H9 (cell line): ENCODE results near the gene CEP83. TPM values are rescaled to one million over a fixed set of nuclear protein-coding genes. Genes with fewer than 3 reads are reported as not detected.

Experiments
- DNase-seq: peaks from one replicate; pipeline ENCODE4 v3.0.0-alpha.2; 2017
- H2AFZ ChIP-seq: one replicate; pipeline ENCODE4 v1.6.1; 2013; ENCODE audit warnings: mild to moderate bottlenecking, low read length, control low read depth, moderate library complexity
- H2AK5ac ChIP-seq: 2 replicates; pipeline ENCODE4 v1.6.1; 2013; ENCODE audit warnings: low read length, control low read depth, mixed read lengths; ENCODE audit not compliant: insufficient read length
- H2BK120ac ChIP-seq: one replicate; pipeline ENCODE4 v1.6.1; 2013; ENCODE audit warnings: low read depth, mild to moderate bottlenecking, low read length, control low read depth, inconsistent platforms; ENCODE audit not compliant: poor library complexity, severe bottlenecking
- H2BK12ac ChIP-seq: 2 replicates; pipeline ENCODE4 v1.6.1; 2013; ENCODE audit warnings: low read length, control low read depth, mixed read lengths, low read depth; ENCODE audit not compliant: insufficient read length
- H2BK15ac ChIP-seq: 2 replicates; pipeline ENCODE4 v1.6.1; 2013; ENCODE audit warnings: low read depth, low read length, control low read depth
- H2BK20ac ChIP-seq: one replicate; pipeline ENCODE4 v1.6.1; 2013; ENCODE audit warnings: low read depth, mild to moderate bottlenecking, low read length, control low read depth, inconsistent platforms; ENCODE audit not compliant: poor library complexity, severe bottlenecking
- H2BK5ac ChIP-seq: 2 replicates; pipeline ENCODE4 v1.6.1; 2013; ENCODE audit warnings: low read length, control low read depth, mixed read lengths; ENCODE audit not compliant: insufficient read length
- H3K14ac ChIP-seq: 2 replicates; pipeline ENCODE4 v1.6.1; 2013; ENCODE audit warnings: low read length, control low read depth; ENCODE audit not compliant: insufficient read depth
- H3K18ac ChIP-seq: 2 replicates; pipeline ENCODE4 v1.6.1; 2013; ENCODE audit warnings: low read depth, mild to moderate bottlenecking, mixed read lengths, low read length, control low read depth; ENCODE audit not compliant: insufficient read length
- H3K23ac ChIP-seq: 2 replicates; pipeline ENCODE4 v1.6.1; 2013; ENCODE audit warnings: low read length, control low read depth, mixed read lengths, low read depth; ENCODE audit not compliant: insufficient read length
- H3K23me2 ChIP-seq: 2 replicates; pipeline ENCODE4 v1.6.1; 2013; ENCODE audit warnings: low read depth, mild to moderate bottlenecking, mixed read lengths, low read length, control low read depth; ENCODE audit not compliant: insufficient read length, poor library complexity, severe bottlenecking
- H3K27ac ChIP-seq: 2 replicates; pipeline ENCODE4 v1.5.1; 2013; ENCODE audit warnings: low read length, control low read depth, mixed read lengths, low read depth; ENCODE audit not compliant: insufficient read length
- H3K27me3 ChIP-seq: 2 replicates; pipeline ENCODE4 v1.6.1; 2013; ENCODE audit warnings: low read length, control low read depth, inconsistent platforms; ENCODE audit not compliant: insufficient read depth
- H3K4ac ChIP-seq: 2 replicates; pipeline ENCODE4 v1.6.1; 2013; ENCODE audit warnings: low read depth, mild to moderate bottlenecking, control low read depth, inconsistent platforms, low read length, moderate library complexity
- H3K4me1 ChIP-seq: 2 replicates; pipeline ENCODE4 v1.6.1; 2013; ENCODE audit warnings: low read length, control low read depth, inconsistent platforms; ENCODE audit not compliant: insufficient read depth
- H3K4me2 ChIP-seq: 2 replicates; pipeline ENCODE4 v1.6.1; 2013; ENCODE audit warnings: low read length, control low read depth, mixed read lengths; ENCODE audit not compliant: insufficient read length, insufficient read depth
- H3K56ac ChIP-seq: 2 replicates; pipeline ENCODE4 v1.6.1; 2013; ENCODE audit warnings: low read depth, mild to moderate bottlenecking, mixed read lengths, low read length, control low read depth; ENCODE audit not compliant: insufficient read length
- H3K79me1 ChIP-seq: 2 replicates; pipeline ENCODE4 v1.6.1; 2013; ENCODE audit warnings: low read depth, mild to moderate bottlenecking, moderate library complexity, low read length, control low read depth, inconsistent platforms; ENCODE audit not compliant: insufficient read depth, poor library complexity, severe bottlenecking
- H3K79me2 ChIP-seq: 2 replicates; pipeline ENCODE4 v1.6.1; 2013; ENCODE audit warnings: low read length, control low read depth, inconsistent platforms; ENCODE audit not compliant: insufficient read depth
- H3K9ac ChIP-seq: 2 replicates; pipeline ENCODE4 v1.6.1; 2013; ENCODE audit warnings: low read length, control low read depth, mixed read lengths; ENCODE audit not compliant: insufficient read length; ENCODE audit errors: extremely low read depth
- H3K9me3 ChIP-seq: one replicate; pipeline ENCODE4 v1.6.1; 2013; ENCODE audit warnings: low read depth, low read length, inconsistent platforms; ENCODE audit not compliant: control insufficient read depth
- H3T11ph ChIP-seq: one replicate; pipeline ENCODE4 v1.6.1; 2013; ENCODE audit warnings: mild to moderate bottlenecking, low read length, control low read depth, inconsistent platforms
- H4K20me1 ChIP-seq: one replicate; pipeline ENCODE4 v1.6.1; 2013; ENCODE audit not compliant: control insufficient read depth, insufficient read length, insufficient read depth
- H4K5ac ChIP-seq: 2 replicates; pipeline ENCODE4 v1.6.1; 2013; ENCODE audit warnings: low read depth, mild to moderate bottlenecking, mixed read lengths, low read length, control low read depth; ENCODE audit not compliant: insufficient read length
- H4K8ac ChIP-seq: replicated peaks from 2 replicates; pipeline ENCODE4 v1.6.1; 2013; ENCODE audit warnings: low read length, control low read depth, mixed read lengths, low read depth; ENCODE audit not compliant: insufficient read length
- H4K91ac ChIP-seq: 2 replicates; pipeline ENCODE4 v1.6.1; 2013; ENCODE audit warnings: low read depth, mild to moderate bottlenecking, moderate library complexity, mixed read lengths, low read length, control low read depth; ENCODE audit not compliant: insufficient read length
- H3K27ac Mint-ChIP-seq, 3 experiments: 2 replicates in 2 of 3; 3 replicates in 1 of 3; pipeline ENCODE4 v1.8.0; 2020 to 2021; ENCODE audit warnings: mixed read lengths in 3 of 3, mild to moderate bottlenecking in 1 of 3, moderate library complexity in 1 of 3
- H3K27me3 Mint-ChIP-seq: 2 replicates; pipeline ENCODE4 v1.8.0; 2021; ENCODE audit warnings: low read depth, mild to moderate bottlenecking, moderate library complexity, mixed read lengths
- H3K36me3 Mint-ChIP-seq, 3 experiments: 2 replicates in 2 of 3; 3 replicates in 1 of 3; pipeline ENCODE4 v1.8.0; 2020 to 2021; ENCODE audit warnings: low read depth in 3 of 3, mixed read lengths in 3 of 3; ENCODE audit not compliant: insufficient read depth in 1 of 3
- H3K4me1 Mint-ChIP-seq, 2 experiments: 2 replicates each; pipeline ENCODE4 v1.8.0; 2020; ENCODE audit warnings: mixed read lengths in 2 of 2
- H3K4me3 Mint-ChIP-seq, 2 experiments: 2 replicates in 1 of 2; 3 replicates in 1 of 2; pipeline ENCODE4 v1.8.0; 2020 to 2021; ENCODE audit warnings: mild to moderate bottlenecking in 2 of 2, mixed read lengths in 2 of 2, moderate library complexity in 1 of 2
- H3K9me3 Mint-ChIP-seq, 2 experiments: 2 replicates in 1 of 2; 3 replicates in 1 of 2; pipeline ENCODE4 v1.8.0; 2020; ENCODE audit warnings: mild to moderate bottlenecking in 2 of 2, mixed read lengths in 2 of 2, moderate library complexity in 1 of 2
- CTCF ChIP-seq: fragments of 200-600 bp; sonication (generic); conservative IDR thresholded peaks from 3 replicates; pipeline ENCODE4 v1.8.0; 2021; ENCODE audit warnings: antibody characterized with exemption, mild to moderate bottlenecking
- WGBS: extraction: QIAGEN DNeasy Blood & Tissue Kit; methylation state at CpG from one replicate; pipeline ENCODE4 v1.1.7; 2013; ENCODE audit warnings: missing lambda C conversion rate, low lambda C conversion rate, mixed read lengths; ENCODE audit not compliant: insufficient read length; ENCODE audit errors: extremely low coverage; 5-methylcytosine and 5-hydroxymethylcytosine counted together
- total RNA-seq: library from RNA; stranded (reverse); gene quantifications from 2 replicates; pipeline ENCODE4 v1.2.1, GENCODE V29; 2021

CEP83 gene
- total RNA-seq, 1 experiment from 2014 or later: 26.5 TPM

DNA sequence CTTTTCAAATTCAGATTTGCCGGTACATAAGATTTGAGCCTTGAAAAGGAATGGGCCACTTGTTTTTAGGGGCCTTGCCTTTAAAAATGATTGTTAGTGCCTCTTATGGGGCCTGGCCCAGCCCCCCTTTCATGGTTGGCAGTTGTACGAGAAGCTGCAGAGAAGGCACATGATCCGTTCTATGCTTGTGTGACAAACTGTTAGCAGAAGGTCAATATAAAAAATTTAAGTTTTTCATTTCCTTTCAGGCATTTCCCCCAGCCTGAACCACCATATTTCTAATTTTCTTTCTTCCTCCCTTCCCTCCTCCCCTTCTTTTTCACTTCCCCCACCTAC lies 192.2 kb downstream of the CEP83 start:
- no peak overlapping the region for H3K23ac ChIP-seq
- no peak for DNase-seq
- H3K4me1 Mint-ChIP-seq: peaks cover 49 to 58% of the 10 kb centered on the region in 2 experiments

More for the DNA sequence above, 192.2 kb downstream of the CEP83 start:
- no peaks in the 10 kb centered on the region for H3K23me2 ChIP-seq
- H3K4me2 ChIP-seq: no peak overlapping the region
- H2BK5ac ChIP-seq: no peak overlapping the region
- H3K56ac ChIP-seq: no peak overlapping the region
- no peak overlapping the region for H3K9ac ChIP-seq
- peaks cover 9% of the 10 kb centered on the region; the same call in 1 of the 2 replicates for H3K4me1 ChIP-seq
- H2BK20ac ChIP-seq: no peak overlapping the region
- Mint-ChIP-seq H3K4me3 (no peak overlapping the region), H3K27me3 (peaks cover 10% of the 10 kb centered on the region), H3K27ac (no peak overlapping the region), H3K9me3 (no peaks in the 10 kb centered on the region; a peak in 1 of 5 replicates), H3K36me3 (peaks cover 0 to 5% (median 2%) of the 10 kb centered on the region in 3 experiments; a peak in 3 of 7 replicates)
- no peaks in the 10 kb centered on the region for H4K20me1 ChIP-seq
- H3K18ac ChIP-seq: no peak overlapping the region
- H3K14ac ChIP-seq: no peak overlapping the region
- H2BK12ac ChIP-seq: no peak overlapping the region
- no peaks in the 10 kb centered on the region for H3K79me1 ChIP-seq
- no peak overlapping the region for H4K91ac ChIP-seq
- H3K79me2 ChIP-seq: no peaks in the 10 kb centered on the region
- no peak overlapping the region for H3K27ac ChIP-seq
- H3K4ac ChIP-seq: no peak overlapping the region
- no peak overlapping the region for H4K5ac ChIP-seq
- H3K9me3 ChIP-seq: no peaks in the 10 kb centered on the region
- no CpG with 5 or more reads among the region's 3 CpGs for WGBS
- H2AFZ ChIP-seq: no peak overlapping the region
- H3T11ph ChIP-seq: no peak overlapping the region
- H2BK120ac ChIP-seq: no peak overlapping the region
- no peak overlapping the region for H4K8ac ChIP-seq
- no peak overlapping the region for H2BK15ac ChIP-seq
- H3K27me3 ChIP-seq: no peaks in the 10 kb centered on the region
- no peak overlapping the region for H2AK5ac ChIP-seq
- TF ChIP-seq CTCF: no peak
